Small intestine (tissue), 7 donors: ENCODE data around the gene CDC37. TPM values are rescaled to one million over a fixed set of nuclear protein-coding genes. Genes with fewer than 3 reads are reported as not detected.
"Not testable (repeated sequence)": the region's sequence is repeated elsewhere in the genome, so short reads cannot be mapped to it uniquely, and the experiment has no call there.

Experiments used
- DNase-seq, 2 donors: peaks; one replicate each; pipeline versions ENCODE4 v3.0.0 to v3.0.0-alpha.2; 2013
- FAIRE-seq: peaks from 2 replicates; lab custom pipeline; 2012; peaks lifted over from hg19 to GRCh38; lab: Jason Lieb, UNC
- H3K27ac ChIP-seq, 3 donors: one replicate each; pipeline ENCODE4 v1.5.1; 2013; ENCODE audit warnings: low read length in 2 of 3, mild to moderate bottlenecking in 2 of 3, control low read depth in 1 of 3, inconsistent platforms in 1 of 3, low read depth in 1 of 3, moderate library complexity in 1 of 3
- H3K27me3 ChIP-seq, 3 donors: one replicate each; pipeline ENCODE4 v1.6.1; 2013; ENCODE audit warnings: low read length in 3 of 3, inconsistent platforms in 1 of 3; ENCODE audit not compliant: control insufficient read depth in 3 of 3, insufficient read depth in 3 of 3
- H3K36me3 ChIP-seq, 3 donors: one replicate each; pipeline ENCODE4 v1.6.1; 2013; ENCODE audit warnings: low read length in 3 of 3, inconsistent platforms in 1 of 3, low read depth in 1 of 3, mild to moderate bottlenecking in 1 of 3, moderate library complexity in 1 of 3; ENCODE audit not compliant: control insufficient read depth in 3 of 3, insufficient read depth in 2 of 3
- H3K4me1 ChIP-seq, 3 donors: one replicate each; pipeline ENCODE4 v1.6.1; 2013; ENCODE audit warnings: low read length in 2 of 3, inconsistent platforms in 1 of 3, low read depth in 1 of 3, mild to moderate bottlenecking in 1 of 3, moderate library complexity in 1 of 3; ENCODE audit not compliant: control insufficient read depth in 3 of 3, insufficient read depth in 2 of 3
- H3K4me3 ChIP-seq, 3 donors: one replicate each; pipeline ENCODE4 v1.5.1; 2013; ENCODE audit warnings: low read length in 3 of 3, control low read depth in 1 of 3, inconsistent platforms in 1 of 3, low read depth in 1 of 3, mild to moderate bottlenecking in 1 of 3, moderate library complexity in 1 of 3
- H3K9me3 ChIP-seq, 2 donors: one replicate each; pipeline ENCODE4 v1.6.1; 2013; ENCODE audit warnings: low read depth in 1 of 2, low read length in 1 of 2; ENCODE audit not compliant: control insufficient read depth in 2 of 2, insufficient read depth in 1 of 2
- WGBS, 3 donors: extraction: QIAGEN DNeasy Blood & Tissue Kit; methylation state at CpG; one replicate each; pipeline ENCODE4 v1.1.7; 2013; 5-methylcytosine and 5-hydroxymethylcytosine counted together
- polyA plus RNA-seq, 4 donors: library from polyadenylated mRNA; stranded (reverse) in 3 of 4; unstranded in 1 of 4; fragments of 200-250 nt in 3 of 4; fragments of 120-200 nt in 1 of 4; gene quantifications; one replicate each; pipeline versions ENCODE4 v1.2.1 to v1.2.3, GENCODE V29; 2013
- donor health status: healthy with polysubstance abuse.
- donor health status: control.
- donor health status: control.
- donor health status: Bipolar disorder and iron deficiency.
- donor health status: healthy.

The CDC37 gene
- polyA plus RNA-seq, 4 donors: 128 to 202 (median 147) TPM

GRCh38 chr19:10384580-10384979 is 18.8 kb downstream of the CDC37 start:
- Histone ChIP-seq H3K27ac (no peak overlapping the region), H3K36me3 (no peaks in the 10 kb centered on the region), H3K4me1 (peaks cover 0 to 5% (median under 1%) of the 10 kb centered on the region in 3 donors), H3K4me3 (no peak overlapping the region), H3K9me3 (no peaks in the 10 kb centered on the region), H3K27me3 (no peaks in the 10 kb centered on the region)
- FAIRE-seq (no peak), DNase-seq (no peak)
- WGBS, 3 donors: 78 to 83% (median 83%) methylated on average over 9 of the region's 9 CpGs

DNA sequence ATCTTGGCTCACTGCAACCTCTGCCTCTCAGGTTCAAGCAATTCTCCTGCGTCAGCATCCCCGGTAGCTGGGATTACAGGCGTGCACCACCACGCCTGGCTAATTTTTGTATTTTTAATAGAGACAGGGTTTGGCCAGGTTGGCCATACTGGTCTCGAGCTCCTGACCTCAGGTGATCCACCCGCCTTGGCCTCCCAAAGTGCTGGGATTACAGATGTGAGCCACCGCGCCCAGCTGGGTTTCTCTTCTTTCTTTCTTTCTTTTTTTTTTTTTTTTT is 20.2 kb downstream of the CDC37 start:
- WGBS, 3 donors: 86 to 89% (median 87%) methylated on average over 8 of the region's 8 CpGs
- not testable (repeated sequence) for FAIRE-seq, H3K27me3 ChIP-seq, H3K9me3 ChIP-seq, H3K4me3 ChIP-seq, H3K27ac ChIP-seq, H3K4me1 ChIP-seq, H3K36me3 ChIP-seq, DNase-seq

GRCh38 chr19:10380313-10381102 is 22.8 kb downstream of the CDC37 start, which contains the start of gene TYK2:
Gene TYK2, minus strand, starts transcription at chr19:10380572. Its CDS starts 2,166 bp downstream, at chr19:10378406.
- peak within 1 kb of the TSS; percentile 61 to 81 (median 70) for H3K27ac ChIP-seq
- no peaks in the 10 kb centered on the region for H3K27me3 ChIP-seq
- no peak for FAIRE-seq
- peak within 1 kb of the TSS; percentile 55 to 99 (median 89) for H3K4me3 ChIP-seq
- H3K4me1 ChIP-seq: peaks cover 0 to 5% (median 4%) of the 10 kb centered on the region in 3 donors
- DNase-seq: peak; percentile 99
- H3K9me3 ChIP-seq: no peaks in the 10 kb centered on the region
- WGBS, 3 donors: 0 to 1% (median 0%) methylated on average over 51 to 58 of the region's 58 CpGs
- H3K36me3 ChIP-seq: peaks cover 0 to 19% (median 0%) of the 10 kb centered on the region in 3 donors

DNA sequence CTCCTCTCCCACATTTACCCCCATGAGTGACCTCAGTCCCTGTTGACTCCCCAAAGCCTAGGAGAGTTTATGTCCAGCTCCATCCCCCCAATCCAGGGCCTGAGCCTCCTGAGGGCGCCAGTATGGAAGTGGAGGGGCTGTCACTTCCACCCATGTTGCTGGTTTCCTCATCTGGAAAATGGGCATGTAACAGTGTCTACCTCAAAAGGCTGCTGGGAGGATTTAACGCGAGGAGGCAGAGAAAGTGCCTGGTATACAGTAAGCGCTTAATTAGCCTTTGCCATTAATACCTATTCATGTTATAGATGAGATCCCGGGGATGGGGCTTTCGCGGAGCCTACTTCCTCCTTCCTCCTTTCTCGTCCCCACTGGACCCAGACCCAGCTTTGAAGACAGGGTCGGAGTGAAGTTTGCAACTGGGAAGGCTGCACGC is 23.4 kb downstream of the CDC37 start:
- DNase-seq (peak in 1 of 2 donors; percentile 18), FAIRE-seq (no peak)
- Histone ChIP-seq H3K27ac (peak overlapping the region; percentile 61 to 76 (median 70)), H3K27me3 (no peaks in the 10 kb centered on the region), H3K4me3 (peak overlapping the region; percentile 55 to 99 (median 89)), H3K4me1 (peaks cover 0 to 5% (median 4%) of the 10 kb centered on the region in 3 donors), H3K9me3 (no peaks in the 10 kb centered on the region), H3K36me3 (peaks cover 0 to 25% (median 0%) of the 10 kb centered on the region in 3 donors)
- 1% methylated on average over 10 of the region's 10 CpGs for WGBS, 3 donors

DNA sequence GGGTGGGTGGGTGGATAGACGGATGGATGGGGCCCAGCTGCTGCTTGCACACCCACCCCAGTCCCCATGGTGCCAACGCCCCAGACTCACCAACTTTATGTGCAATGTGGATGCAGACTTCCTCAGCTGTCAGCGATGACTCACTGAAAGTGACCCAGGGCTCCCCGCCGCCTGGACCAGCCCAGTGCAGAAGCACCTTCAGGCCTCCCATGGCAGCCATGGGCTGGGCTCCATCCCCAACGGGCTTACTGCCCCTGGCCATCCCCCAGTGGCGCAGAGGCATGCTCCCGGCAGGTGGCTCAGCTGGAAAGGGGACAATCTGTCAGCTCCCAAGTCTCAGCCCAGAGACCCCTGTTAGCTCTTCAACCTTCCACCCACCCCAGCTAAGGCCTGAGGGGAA is 25.2 kb downstream of the CDC37 start:
- no peaks in the 10 kb centered on the region for H3K27me3 ChIP-seq
- peaks cover 0 to 5% (median 4%) of the 10 kb centered on the region in 3 donors for H3K4me1 ChIP-seq
- H3K27ac ChIP-seq: no peak overlapping the region
- FAIRE-seq (no peak), DNase-seq (no peak)
- WGBS, 3 donors: 95 to 99% (median 99%) methylated on average over 8 of the region's 8 CpGs
- peaks cover 0 to 34% (median 0%) of the 10 kb centered on the region in 3 donors for H3K36me3 ChIP-seq
- H3K4me3 ChIP-seq: no peak overlapping the region
- no peaks in the 10 kb centered on the region for H3K9me3 ChIP-seq

GRCh38 chr19:10377140-10377640 is 26.2 kb downstream of the CDC37 start:
- DNase-seq, H3K4me1 ChIP-seq, H3K9me3 ChIP-seq, H3K27ac ChIP-seq, H3K4me3 ChIP-seq, H3K27me3 ChIP-seq, FAIRE-seq: not testable (repeated sequence)
- WGBS, 3 donors: 93 to 100% (median 97%) methylated on average over 2 of the region's 2 CpGs
- peaks cover 0 to 39% (median 2%) of the 10 kb centered on the region in 3 donors for H3K36me3 ChIP-seq

DNA sequence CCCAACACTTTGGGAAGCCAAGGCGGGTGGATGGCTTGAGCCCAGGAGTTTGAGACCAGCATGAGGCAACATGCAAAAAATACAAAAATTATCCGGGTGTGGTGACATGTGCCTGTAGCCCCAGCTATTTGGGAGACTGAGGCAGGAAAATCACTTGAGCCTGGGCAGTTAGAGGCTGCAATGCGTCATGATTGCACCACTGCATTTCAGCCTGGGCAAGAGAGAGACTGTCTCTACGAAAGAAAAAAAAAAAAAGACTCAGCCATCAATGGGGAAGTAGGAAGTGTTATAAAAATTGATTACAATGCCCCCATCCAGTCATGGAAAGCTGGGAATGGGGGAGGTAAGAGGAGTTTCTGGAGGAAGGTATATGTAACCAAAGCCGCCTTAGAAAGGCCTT is 28.4 kb downstream of the CDC37 start:
- H3K9me3 ChIP-seq: no peaks in the 10 kb centered on the region
- WGBS, 3 donors: 80 to 91% (median 87%) methylated on average over 5 of the region's 5 CpGs
- DNase-seq (no peak), FAIRE-seq (no peak)
- H3K36me3 ChIP-seq: peaks cover 0 to 53% (median 2%) of the 10 kb centered on the region in 3 donors
- H3K4me3 ChIP-seq: no peak overlapping the region
- no peak overlapping the region for H3K27ac ChIP-seq
- H3K4me1 ChIP-seq: peaks cover 0 to 4% (median 0%) of the 10 kb centered on the region in 3 donors
- H3K27me3 ChIP-seq: no peaks in the 10 kb centered on the region

DNA sequence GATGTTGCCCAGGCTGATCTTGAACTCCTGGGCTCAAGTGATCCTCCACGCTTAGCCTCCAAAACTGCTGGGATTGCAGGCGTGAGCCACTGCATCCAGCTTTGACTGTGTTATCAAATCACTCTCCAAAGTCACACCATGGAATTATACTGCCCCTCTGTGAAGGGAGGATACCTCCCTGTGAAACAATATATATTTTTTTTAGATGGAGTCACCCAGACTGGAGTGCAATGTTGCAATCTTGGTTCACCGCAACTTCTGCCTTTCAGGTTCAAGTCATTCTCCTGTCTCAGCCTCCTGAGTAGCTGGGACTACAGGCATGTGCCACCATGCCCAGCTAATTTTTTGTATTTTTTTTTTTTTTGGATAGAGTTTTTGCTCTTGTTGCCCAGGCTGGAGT is 30.7 kb downstream of the CDC37 start:
- Histone ChIP-seq H3K4me3 (no peak overlapping the region), H3K36me3 (peaks cover 2 to 61% (median 3%) of the 10 kb centered on the region in 3 donors), H3K9me3 (peaks cover 0 to 17% of the 10 kb centered on the region in 2 donors), H3K27ac (no peak overlapping the region), H3K27me3 (no peaks in the 10 kb centered on the region), H3K4me1 (no peaks in the 10 kb centered on the region)
- FAIRE-seq (no peak), DNase-seq (no peak)
- 94 to 98% (median 95%) methylated on average over 3 of the region's 3 CpGs for WGBS, 3 donors
